Body of pancreas (tissue), 4 donors: Measurements from ENCODE around the gene PKN1.

Source experiments
- POLR2A ChIP-seq, 3 donors: fragments of 450-650 bp; IDR thresholded peaks; one replicate each; pipeline ENCODE4 v1.6.1; 2016; ENCODE audit warnings: antibody characterized with exemption in 3 of 3, mild to moderate bottlenecking in 2 of 3
- TF ChIP-seq, protein P1 (sequence below), 7 experiments: fragments of 450-650 bp in 4 of 7; fragments of 200-600 bp in 3 of 7; sonication (generic) in 3 of 7; IDR thresholded peaks; one replicate each; pipeline ENCODE4 v1.5.1; 2016 to 2019; ENCODE audit warnings: antibody characterized with exemption in 7 of 7

DNA sequence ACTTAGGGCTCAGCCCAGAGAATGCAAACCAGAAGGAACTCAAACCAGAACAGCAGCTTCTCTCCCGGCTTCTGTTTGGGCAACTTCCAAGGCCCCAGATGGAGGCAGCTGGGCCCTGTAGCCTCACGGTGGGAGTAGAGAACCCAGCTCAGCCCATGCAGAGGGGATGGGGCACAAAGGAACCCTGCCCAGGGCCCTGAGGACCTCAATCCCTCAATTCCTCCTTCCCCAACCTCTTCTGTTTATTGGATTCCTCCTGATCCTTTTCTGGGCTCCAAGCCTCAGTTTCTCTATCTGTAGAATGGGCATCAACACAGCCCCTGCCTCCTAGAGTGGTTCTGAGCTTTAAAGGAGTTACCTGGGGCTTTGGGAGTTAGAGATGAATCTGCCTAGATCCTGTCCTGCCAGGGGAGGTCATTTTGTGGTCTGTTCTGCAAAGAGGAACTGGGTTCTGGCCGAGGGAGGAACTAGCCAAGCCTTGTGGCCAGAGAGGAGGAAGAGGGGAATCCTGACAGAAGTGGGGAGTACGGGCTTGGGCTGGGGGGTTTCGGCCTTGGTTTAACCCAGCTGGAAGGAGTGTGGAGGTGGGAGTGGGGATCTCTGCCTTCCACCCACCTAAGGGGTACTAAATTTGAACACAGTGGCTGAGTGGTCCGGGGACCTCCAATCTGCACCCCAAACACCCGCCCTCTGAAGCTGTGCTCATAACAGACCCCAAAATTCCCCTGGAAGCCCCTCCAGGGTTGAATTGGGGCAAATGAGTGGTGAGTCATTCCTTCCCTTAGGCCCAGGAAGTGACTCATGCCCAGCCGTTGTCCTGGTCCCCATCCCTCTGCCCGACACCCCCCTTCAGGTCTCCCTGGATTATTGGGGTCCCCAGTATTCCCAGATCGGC, 49.2 kb upstream of the PKN1 start:
- TF ChIP-seq, protein P1, sequence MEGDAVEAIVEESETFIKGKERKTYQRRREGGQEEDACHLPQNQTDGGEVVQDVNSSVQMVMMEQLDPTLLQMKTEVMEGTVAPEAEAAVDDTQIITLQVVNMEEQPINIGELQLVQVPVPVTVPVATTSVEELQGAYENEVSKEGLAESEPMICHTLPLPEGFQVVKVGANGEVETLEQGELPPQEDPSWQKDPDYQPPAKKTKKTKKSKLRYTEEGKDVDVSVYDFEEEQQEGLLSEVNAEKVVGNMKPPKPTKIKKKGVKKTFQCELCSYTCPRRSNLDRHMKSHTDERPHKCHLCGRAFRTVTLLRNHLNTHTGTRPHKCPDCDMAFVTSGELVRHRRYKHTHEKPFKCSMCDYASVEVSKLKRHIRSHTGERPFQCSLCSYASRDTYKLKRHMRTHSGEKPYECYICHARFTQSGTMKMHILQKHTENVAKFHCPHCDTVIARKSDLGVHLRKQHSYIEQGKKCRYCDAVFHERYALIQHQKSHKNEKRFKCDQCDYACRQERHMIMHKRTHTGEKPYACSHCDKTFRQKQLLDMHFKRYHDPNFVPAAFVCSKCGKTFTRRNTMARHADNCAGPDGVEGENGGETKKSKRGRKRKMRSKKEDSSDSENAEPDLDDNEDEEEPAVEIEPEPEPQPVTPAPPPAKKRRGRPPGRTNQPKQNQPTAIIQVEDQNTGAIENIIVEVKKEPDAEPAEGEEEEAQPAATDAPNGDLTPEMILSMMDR (IDR thresholded peaks at IDR 0.05) = no peak
- no peak for TF ChIP-seq POLR2A (IDR thresholded peaks at IDR 0.05)
